Measurements from ENCODE around the gene FAM149B1.
A peak's percentile ranks its signal among the peaks of the same experiment; 100 is the strongest.

FAM149B1 gene

DNA sequence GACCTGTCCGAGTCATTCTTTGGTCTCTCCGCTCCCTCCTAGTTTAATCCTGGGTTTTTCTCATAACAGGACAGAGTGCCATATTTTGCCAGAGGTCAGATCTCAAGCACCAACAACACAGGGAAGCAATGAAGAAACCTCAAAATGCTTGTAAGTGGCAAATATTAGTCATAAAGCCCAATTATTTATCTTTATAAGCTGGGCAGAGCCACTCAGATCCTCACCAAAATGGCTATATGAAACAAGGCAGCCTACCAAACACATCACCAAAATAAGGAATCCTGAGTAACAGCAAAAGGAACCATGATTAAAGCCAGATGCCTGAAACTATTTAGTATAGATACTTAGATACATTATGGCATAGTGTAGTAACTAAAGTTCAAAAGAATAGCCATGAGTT, 4.8 kb upstream of the FAM149B1 start:
- peaks cover 63% of the 10 kb centered on the region for H3K36me3 ChIP-seq (ENCODE audit: low read depth)

GRCh38 chr10:73166972-73167371, 947 bp upstream of the FAM149B1 start:
- no peak for ATAC-seq (ENCODE audit: low read depth)
- DNase-seq (ENCODE audit: low spot score): no peak
- Histone ChIP-seq H3K27me3 (ENCODE audit: insufficient read depth, poor library complexity, severe bottlenecking) (no peaks in the 10 kb centered on the region), H3K9me3 (ENCODE audit: severe bottlenecking) (no peaks in the 10 kb centered on the region), H3K27ac (ENCODE audit: poor library complexity, severe bottlenecking) (peak overlapping the region; percentile 63), H3K36me3 (ENCODE audit: low read depth) (peaks cover 36% of the 10 kb centered on the region), H3K4me1 (ENCODE audit: insufficient read depth, poor library complexity, severe bottlenecking) (peaks cover 10% of the 10 kb centered on the region), H3K4me3 (ENCODE audit: severe bottlenecking) (peak overlapping the region; percentile 81)
- TF ChIP-seq, protein P1, sequence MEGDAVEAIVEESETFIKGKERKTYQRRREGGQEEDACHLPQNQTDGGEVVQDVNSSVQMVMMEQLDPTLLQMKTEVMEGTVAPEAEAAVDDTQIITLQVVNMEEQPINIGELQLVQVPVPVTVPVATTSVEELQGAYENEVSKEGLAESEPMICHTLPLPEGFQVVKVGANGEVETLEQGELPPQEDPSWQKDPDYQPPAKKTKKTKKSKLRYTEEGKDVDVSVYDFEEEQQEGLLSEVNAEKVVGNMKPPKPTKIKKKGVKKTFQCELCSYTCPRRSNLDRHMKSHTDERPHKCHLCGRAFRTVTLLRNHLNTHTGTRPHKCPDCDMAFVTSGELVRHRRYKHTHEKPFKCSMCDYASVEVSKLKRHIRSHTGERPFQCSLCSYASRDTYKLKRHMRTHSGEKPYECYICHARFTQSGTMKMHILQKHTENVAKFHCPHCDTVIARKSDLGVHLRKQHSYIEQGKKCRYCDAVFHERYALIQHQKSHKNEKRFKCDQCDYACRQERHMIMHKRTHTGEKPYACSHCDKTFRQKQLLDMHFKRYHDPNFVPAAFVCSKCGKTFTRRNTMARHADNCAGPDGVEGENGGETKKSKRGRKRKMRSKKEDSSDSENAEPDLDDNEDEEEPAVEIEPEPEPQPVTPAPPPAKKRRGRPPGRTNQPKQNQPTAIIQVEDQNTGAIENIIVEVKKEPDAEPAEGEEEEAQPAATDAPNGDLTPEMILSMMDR (IDR thresholded peaks at IDR 0.05; ENCODE audit: poor library complexity, severe bottlenecking): no peak

More for the DNA sequence above, 4.8 kb upstream of the FAM149B1 start:
- Histone ChIP-seq H3K9me3 (ENCODE audit: severe bottlenecking) (no peaks in the 10 kb centered on the region), H3K27ac (ENCODE audit: poor library complexity, severe bottlenecking) (no peak overlapping the region), H3K4me1 (ENCODE audit: insufficient read depth, poor library complexity, severe bottlenecking) (peaks cover 10% of the 10 kb centered on the region), H3K4me3 (ENCODE audit: severe bottlenecking) (no peak overlapping the region), H3K27me3 (ENCODE audit: insufficient read depth, poor library complexity, severe bottlenecking) (no peaks in the 10 kb centered on the region)
- DNase-seq (ENCODE audit: low spot score): no peak
- TF ChIP-seq, protein P1 (IDR thresholded peaks at IDR 0.05; ENCODE audit: poor library complexity, severe bottlenecking): no peak
- no peak for ATAC-seq (ENCODE audit: low read depth)

- Histone ChIP-seq H3K36me3 (ENCODE audit: low read depth) (peaks cover 34% of the 10 kb centered on the region), H3K4me1 (ENCODE audit: insufficient read depth, poor library complexity, severe bottlenecking) (peaks cover 10% of the 10 kb centered on the region), H3K27ac (ENCODE audit: poor library complexity, severe bottlenecking) (peak overlapping the region; percentile 63), H3K27me3 (ENCODE audit: insufficient read depth, poor library complexity, severe bottlenecking) (no peaks in the 10 kb centered on the region), H3K9me3 (ENCODE audit: severe bottlenecking) (no peaks in the 10 kb centered on the region), H3K4me3 (ENCODE audit: severe bottlenecking) (peak overlapping the region; percentile 81)
- ATAC-seq (ENCODE audit: low read depth) (no peak), DNase-seq (ENCODE audit: low spot score) (no peak)
- TF ChIP-seq, protein P1 (IDR thresholded peaks at IDR 0.05; ENCODE audit: poor library complexity, severe bottlenecking): no peak
These were observed 499 bp upstream of the FAM149B1 start for GRCh38 chr10:73167458-73167782.

GRCh38 chr10:73168465-73168803, 515 bp downstream of the FAM149B1 start:
- DNase-seq (ENCODE audit: low spot score) (no peak), ATAC-seq (ENCODE audit: low read depth) (peak; percentile 51; the same call in 2 of the 3 replicates)
- TF ChIP-seq, protein P1 (IDR thresholded peaks at IDR 0.05; ENCODE audit: poor library complexity, severe bottlenecking): no peak
- no peaks in the 10 kb centered on the region for H3K27me3 ChIP-seq (ENCODE audit: insufficient read depth, poor library complexity, severe bottlenecking)
- H3K4me1 ChIP-seq (ENCODE audit: insufficient read depth, poor library complexity, severe bottlenecking): peaks cover 10% of the 10 kb centered on the region
- H3K9me3 ChIP-seq (ENCODE audit: severe bottlenecking): no peaks in the 10 kb centered on the region
- peak overlapping the region; percentile 81 for H3K4me3 ChIP-seq (ENCODE audit: severe bottlenecking)
- peaks cover 25% of the 10 kb centered on the region for H3K36me3 ChIP-seq (ENCODE audit: low read depth)
- peak overlapping the region; percentile 63 for H3K27ac ChIP-seq (ENCODE audit: poor library complexity, severe bottlenecking)

GRCh38 chr10:73169320-73169719, 1.4 kb downstream of the FAM149B1 start:
- TF ChIP-seq, protein P1 (IDR thresholded peaks at IDR 0.05; ENCODE audit: poor library complexity, severe bottlenecking): no peak
- DNase-seq (ENCODE audit: low spot score): no peak
- no peak overlapping the region for H3K4me3 ChIP-seq (ENCODE audit: severe bottlenecking)

More at GRCh38 chr10:73169320-73169719, 1.4 kb downstream of the FAM149B1 start:
- peaks cover 18% of the 10 kb centered on the region for H3K36me3 ChIP-seq (ENCODE audit: low read depth)
- no peak for ATAC-seq (ENCODE audit: low read depth)
- H3K4me1 ChIP-seq (ENCODE audit: insufficient read depth, poor library complexity, severe bottlenecking): peaks cover 10% of the 10 kb centered on the region
- no peaks in the 10 kb centered on the region for H3K9me3 ChIP-seq (ENCODE audit: severe bottlenecking)
- peak overlapping the region; percentile 63 for H3K27ac ChIP-seq (ENCODE audit: poor library complexity, severe bottlenecking)
- no peaks in the 10 kb centered on the region for H3K27me3 ChIP-seq (ENCODE audit: insufficient read depth, poor library complexity, severe bottlenecking)

All from RWPE2 (cell line).